SK-N-SH (cell line): ENCODE data around the gene C1S.

Experiments
- CTCF ChIP-seq: fragments of 200-600 bp; sonication (generic); IDR thresholded peaks from 2 replicates; pipeline ENCODE4 v1.6.1; 2017; ENCODE audit warnings: antibody characterized with exemption, mild to moderate bottlenecking, moderate library complexity
- EP300 ChIP-seq, 2 experiments: IDR thresholded peaks; 2 replicates each; pipeline versions ENCODE4 v1.4.0 to v1.6.1; 2012; ENCODE audit warnings: borderline replicate concordance in 1 of 2, low read depth in 1 of 2, low read length in 1 of 2
- EZH2phosphoT487 ChIP-seq: fragments of 200-600 bp; sonication (generic); IDR thresholded peaks from 2 replicates; pipeline ENCODE4 v1.6.1; 2017; ENCODE audit warnings: low read depth, mixed run types, mild to moderate bottlenecking, antibody characterized with exemption, moderate library complexity, borderline replicate concordance
- FOXJ3 ChIP-seq: sonication (generic); formaldehyde crosslinking; IDR thresholded peaks from 2 replicates; pipeline ENCODE4 v1.5.1; 2020; ENCODE audit warnings: mild to moderate bottlenecking, missing genetic modification reagents
- MAX ChIP-seq: IDR thresholded peaks from 2 replicates; pipeline ENCODE4 v1.4.0; 2012; ENCODE audit warnings: low read depth
- POLR2AphosphoS5 ChIP-seq: IDR thresholded peaks from 2 replicates; pipeline ENCODE4 v1.6.1; 2012; ENCODE audit warnings: low read depth, low read length

GRCh38 chr12:7076493-7076892 is 16.0 kb downstream of the C1S start:
- TF ChIP-seq CTCF (no peak), EP300 (IDR thresholded peaks at IDR 0.05; ENCODE audit: borderline replicate concordance in 1 of 2, low read depth in 1 of 2, low read length in 1 of 2) (no peak), EZH2phosphoT487 (no peak), MAX (no peak), POLR2AphosphoS5 (no peak), FOXJ3 (no peak)
